K562 (cell line): Measurements from ENCODE around the gene FAM83E. TPM values are rescaled to one million over a fixed set of nuclear protein-coding genes. Genes with fewer than 3 reads are reported as not detected.
A peak's percentile ranks its signal among the peaks of the same experiment; 100 is the strongest.

ENCODE experiments used
- ARNT ChIP-seq, 2 experiments: fragments of 450-650 bp; IDR thresholded peaks; 2 replicates each; pipeline ENCODE4 v1.6.1; 2016; ENCODE audit warnings: mild to moderate bottlenecking in 1 of 2
- CHD1 ChIP-seq: fragments of 200-600 bp; sonication (generic); IDR thresholded peaks from one replicate; pipeline ENCODE4 v1.6.1; 2012; ENCODE audit warnings: mild to moderate bottlenecking, moderate library complexity, low read length, inconsistent platforms
- DIDO1 ChIP-seq: fragments of 450-650 bp; IDR thresholded peaks from 2 replicates; pipeline ENCODE4 v1.6.1; 2016; ENCODE audit warnings: low read depth, missing biosample characterization, missing genetic modification characterization
- ELF4 ChIP-seq: fragments of 450-650 bp; formaldehyde crosslinking; IDR thresholded peaks from 2 replicates; pipeline ENCODE4 v1.4.0; 2022; ENCODE audit warnings: missing genetic modification characterization
- GATAD2A ChIP-seq: fragments of 450-650 bp; IDR thresholded peaks from 2 replicates; pipeline ENCODE4 v1.6.1; 2017
- HDGF ChIP-seq: fragments of 450-650 bp; IDR thresholded peaks from 2 replicates; pipeline ENCODE4 v1.6.1; 2016
- MBD2 ChIP-seq: sonication (generic); IDR thresholded peaks from 2 replicates; pipeline ENCODE4 v1.6.1; 2016; ENCODE audit warnings: low read depth, borderline replicate concordance
- NONO ChIP-seq, 2 experiments: fragments of 200-400 bp in 1 of 2; fragments of 450-650 bp in 1 of 2; formaldehyde crosslinking in 1 of 2; IDR thresholded peaks; 2 replicates each; pipeline ENCODE4 v1.6.1; 2017; ENCODE audit warnings: low read depth in 2 of 2, mild to moderate bottlenecking in 2 of 2, moderate library complexity in 2 of 2, low read length in 1 of 2
- PHB2 ChIP-seq: fragments of 450-650 bp; IDR thresholded peaks from 2 replicates; pipeline ENCODE4 v1.6.1; 2017; ENCODE audit warnings: low read depth
- PRMT5 ChIP-seq: sonication (generic); formaldehyde crosslinking; IDR thresholded peaks from 2 replicates; pipeline ENCODE4 v1.5.0; 2020; ENCODE audit warnings: missing genetic modification reagents
- RBM22 ChIP-seq: fragments of 200-400 bp; formaldehyde crosslinking; IDR thresholded peaks from 2 replicates; pipeline ENCODE4 v1.6.1; 2018; ENCODE audit warnings: low read length, low read depth; ENCODE audit not compliant: poor library complexity, severe bottlenecking
- SMAD1 ChIP-seq: fragments of 150-350 bp; IDR thresholded peaks from 2 replicates; pipeline ENCODE4 v1.6.1; 2014; ENCODE audit warnings: low read length, low read depth; ENCODE audit not compliant: partially characterized antibody
- SNIP1 ChIP-seq: fragments of 450-650 bp; IDR thresholded peaks from 2 replicates; pipeline ENCODE4 v1.7.1; 2017; ENCODE audit warnings: low read depth, mild to moderate bottlenecking
- SREBF1 ChIP-seq: fragments of 150-350 bp; IDR thresholded peaks from 2 replicates; pipeline ENCODE4 v1.6.1; 2014; ENCODE audit warnings: antibody characterized with exemption, low read depth, low read length, borderline replicate concordance
- TEAD4 ChIP-seq, 2 experiments: sonication (generic) in 1 of 2; formaldehyde crosslinking in 1 of 2; IDR thresholded peaks; 2 replicates each; pipeline versions ENCODE4 v1.6.1 to v1.8.0; 2012 to 2022; ENCODE audit warnings: borderline replicate concordance in 1 of 2, inconsistent platforms in 1 of 2, low read length in 1 of 2, mild to moderate bottlenecking in 1 of 2, missing genetic modification reagents in 1 of 2
- ZNF12 ChIP-seq: sonication (generic); formaldehyde crosslinking; IDR thresholded peaks from 2 replicates; pipeline ENCODE4 v1.4.0; 2020; ENCODE audit warnings: mild to moderate bottlenecking, missing genetic modification reagents
- ZNF175 ChIP-seq: fragments of 200-800 bp; sonication (Bioruptor generic); IDR thresholded peaks from 2 replicates; pipeline ENCODE4 v1.6.1; 2016; ENCODE audit warnings: low read depth, mild to moderate bottlenecking, missing genetic modification characterization, missing compliant biosample characterization
- ZNF316 ChIP-seq: fragments of 450-650 bp; IDR thresholded peaks from 2 replicates; pipeline ENCODE4 v1.6.1; 2016
- ZNF644 ChIP-seq: fragments of 200-800 bp; sonication (Bioruptor generic); IDR thresholded peaks from 2 replicates; pipeline ENCODE4 v1.6.1; 2016; ENCODE audit warnings: low read depth, missing genetic modification characterization, missing compliant biosample characterization
- ZNF717 ChIP-seq: fragments of 250-450 bp; sonication (Bioruptor Pico); IDR thresholded peaks from 2 replicates; pipeline ENCODE4 v1.5.0; 2021
- ZNF76 ChIP-seq: fragments of 250-450 bp; sonication (Bioruptor Pico); IDR thresholded peaks from 2 replicates; pipeline ENCODE4 v1.4.0; 2020; ENCODE audit warnings: mild to moderate bottlenecking, moderate library complexity, borderline replicate concordance
- ZSCAN29 ChIP-seq: fragments of 450-650 bp; IDR thresholded peaks from 2 replicates; pipeline ENCODE4 v1.6.1; 2017
- polyA plus RNA-seq, 8 experiments: library from polyadenylated mRNA; depleted of rRNA in 4 of 8; stranded (reverse) in 5 of 8; unstranded in 3 of 8; fragments of >200 nt; fragmentation: Nextera tagmentation in 2 of 8; fragmentation: Illumina TruSeq in 1 of 8; extraction: Ambion mirVana in 2 of 8; extraction: Trizol in 1 of 8; gene quantifications; 2 replicates each; pipeline versions ENCODE4 v1.2.1 to v1.2.3, GENCODE V29; 2011 to 2014; ENCODE audit warnings: inconsistent platforms in 1 of 8, missing spikeins in 1 of 8
- total RNA-seq, 7 experiments: library from RNA; depleted of rRNA in 6 of 7; stranded (reverse); fragments of >200 nt in 6 of 7; fragmentation: Illumina TruSeq in 2 of 7; extraction: Trizol in 2 of 7; gene quantifications; 2 replicates each; pipeline versions ENCODE4 v1.2.1 to v1.2.3, GENCODE V29; 2011 to 2021; ENCODE audit warnings: low replicate concordance in 1 of 7
- TF ChIP-seq, protein P1 (sequence below): fragments of 450-650 bp; conservative IDR thresholded peaks from 2 replicates; pipeline ENCODE4 v1.6.1; 2016; ENCODE audit warnings: missing genetic modification characterization, low read depth, mild to moderate bottlenecking, control low read depth, missing compliant biosample characterization
- TF ChIP-seq, protein P2 (sequence below): fragments of 450-650 bp; IDR thresholded peaks from 2 replicates; pipeline ENCODE4 v1.6.1; 2018; ENCODE audit not compliant: partially characterized antibody

Gene FAM83E
- total and polyA plus RNA-seq, 9 of the 15 experiments (the other 6 are each of a cell fraction or from before 2014, with no cell fraction given), result 0.15 to 0.87 (median 0.29) TPM; not detected in 4

DNA sequence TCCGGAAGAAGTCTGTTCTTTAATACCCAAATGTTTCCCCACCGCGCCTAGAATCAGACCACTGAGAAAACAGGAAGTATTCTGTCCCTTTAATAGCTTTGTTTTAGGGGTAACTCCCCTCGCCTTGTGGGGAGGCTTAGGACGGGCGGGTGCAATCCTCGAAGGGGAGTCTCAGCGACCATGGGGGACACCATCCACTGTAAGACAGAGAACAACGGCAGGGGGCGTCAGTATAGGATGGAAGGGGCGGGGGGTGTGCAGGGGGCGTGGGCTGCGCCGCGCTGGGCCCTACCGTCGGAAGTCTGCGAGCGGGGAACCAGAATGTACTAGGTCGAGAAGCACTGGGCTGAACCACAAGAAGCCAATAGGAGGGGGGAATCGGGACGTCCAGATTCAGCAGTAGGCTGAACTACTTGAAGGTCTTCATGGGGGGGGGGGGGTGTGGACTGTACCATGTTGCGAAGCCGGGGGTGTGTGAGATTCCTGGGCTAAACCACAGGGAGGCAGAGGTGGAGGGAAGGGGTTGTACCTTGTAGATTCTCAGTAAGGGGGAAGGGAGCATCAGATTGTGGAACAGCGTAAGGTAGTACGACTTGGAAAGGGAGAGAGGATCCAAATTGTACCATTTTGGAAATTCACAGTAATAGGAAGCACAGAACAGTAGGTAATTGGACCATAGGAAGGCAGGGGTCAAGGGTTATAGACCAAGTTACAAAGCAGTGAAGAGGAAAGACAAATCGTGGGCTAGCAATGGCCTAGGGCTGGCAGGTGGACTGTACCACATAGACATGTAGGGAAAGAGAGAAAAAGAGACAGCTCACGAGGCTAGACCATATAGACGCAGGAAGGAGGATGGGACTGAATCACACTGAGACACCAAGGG, 23.3 kb upstream of the FAM83E start (continued):
- TF ChIP-seq SNIP1 (0 out of 2 replicates have a peak, but pooled peaks have one; percentile 5), ZNF644 (tag) (0 out of 2 replicates have a peak, but pooled peaks have one; percentile 35), ZNF12 (CRISPR knock-in tag) (peak; percentile 76; the same call in 1 of the 2 replicates), ARNT (IDR thresholded peaks at IDR 0.05) (peak; percentile 62 to 89), RBM22 (no peak), PHB2 (peak; percentile 65; the same call in 1 of the 2 replicates), PRMT5 (CRISPR knock-in tag) (no peak), ZNF717 (no peak), CHD1 (no peak), TEAD4 (IDR thresholded peaks at IDR 0.05; ENCODE audit: low read length) (peak; percentile 39; the same call in 1 of the 2 replicates), TEAD4 (CRISPR knock-in tag; IDR thresholded peaks at IDR 0.05; ENCODE audit: borderline replicate concordance) (no peak), ELF4 (peak; percentile 33; the same call in 1 of the 2 replicates), ZNF76 (no peak), SMAD1 (peak; percentile 72), NONO (IDR thresholded peaks at IDR 0.05; ENCODE audit: low read depth in 2 of 2, low read length in 1 of 2) (peak in 1 of 2 experiments; percentile 97; a peak in 2 of 4 replicates), GATAD2A (no peak), ZSCAN29 (peak; percentile 87), HDGF (peak; percentile 97), ZNF175 (CRISPR knock-in tag) (peak; percentile 66; the same call in 1 of the 2 replicates), SREBF1 (peak; percentile 97), DIDO1 (0 out of 2 replicates have a peak, but pooled peaks have one; percentile 26), MBD2 (peak; percentile 96), ZNF316 (no peak)
- TF ChIP-seq, protein P1, sequence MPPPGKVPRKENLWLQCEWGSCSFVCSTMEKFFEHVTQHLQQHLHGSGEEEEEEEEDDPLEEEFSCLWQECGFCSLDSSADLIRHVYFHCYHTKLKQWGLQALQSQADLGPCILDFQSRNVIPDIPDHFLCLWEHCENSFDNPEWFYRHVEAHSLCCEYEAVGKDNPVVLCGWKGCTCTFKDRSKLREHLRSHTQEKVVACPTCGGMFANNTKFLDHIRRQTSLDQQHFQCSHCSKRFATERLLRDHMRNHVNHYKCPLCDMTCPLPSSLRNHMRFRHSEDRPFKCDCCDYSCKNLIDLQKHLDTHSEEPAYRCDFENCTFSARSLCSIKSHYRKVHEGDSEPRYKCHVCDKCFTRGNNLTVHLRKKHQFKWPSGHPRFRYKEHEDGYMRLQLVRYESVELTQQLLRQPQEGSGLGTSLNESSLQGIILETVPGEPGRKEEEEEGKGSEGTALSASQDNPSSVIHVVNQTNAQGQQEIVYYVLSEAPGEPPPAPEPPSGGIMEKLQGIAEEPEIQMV (tag), result peak; percentile 72
- TF ChIP-seq, protein P2, sequence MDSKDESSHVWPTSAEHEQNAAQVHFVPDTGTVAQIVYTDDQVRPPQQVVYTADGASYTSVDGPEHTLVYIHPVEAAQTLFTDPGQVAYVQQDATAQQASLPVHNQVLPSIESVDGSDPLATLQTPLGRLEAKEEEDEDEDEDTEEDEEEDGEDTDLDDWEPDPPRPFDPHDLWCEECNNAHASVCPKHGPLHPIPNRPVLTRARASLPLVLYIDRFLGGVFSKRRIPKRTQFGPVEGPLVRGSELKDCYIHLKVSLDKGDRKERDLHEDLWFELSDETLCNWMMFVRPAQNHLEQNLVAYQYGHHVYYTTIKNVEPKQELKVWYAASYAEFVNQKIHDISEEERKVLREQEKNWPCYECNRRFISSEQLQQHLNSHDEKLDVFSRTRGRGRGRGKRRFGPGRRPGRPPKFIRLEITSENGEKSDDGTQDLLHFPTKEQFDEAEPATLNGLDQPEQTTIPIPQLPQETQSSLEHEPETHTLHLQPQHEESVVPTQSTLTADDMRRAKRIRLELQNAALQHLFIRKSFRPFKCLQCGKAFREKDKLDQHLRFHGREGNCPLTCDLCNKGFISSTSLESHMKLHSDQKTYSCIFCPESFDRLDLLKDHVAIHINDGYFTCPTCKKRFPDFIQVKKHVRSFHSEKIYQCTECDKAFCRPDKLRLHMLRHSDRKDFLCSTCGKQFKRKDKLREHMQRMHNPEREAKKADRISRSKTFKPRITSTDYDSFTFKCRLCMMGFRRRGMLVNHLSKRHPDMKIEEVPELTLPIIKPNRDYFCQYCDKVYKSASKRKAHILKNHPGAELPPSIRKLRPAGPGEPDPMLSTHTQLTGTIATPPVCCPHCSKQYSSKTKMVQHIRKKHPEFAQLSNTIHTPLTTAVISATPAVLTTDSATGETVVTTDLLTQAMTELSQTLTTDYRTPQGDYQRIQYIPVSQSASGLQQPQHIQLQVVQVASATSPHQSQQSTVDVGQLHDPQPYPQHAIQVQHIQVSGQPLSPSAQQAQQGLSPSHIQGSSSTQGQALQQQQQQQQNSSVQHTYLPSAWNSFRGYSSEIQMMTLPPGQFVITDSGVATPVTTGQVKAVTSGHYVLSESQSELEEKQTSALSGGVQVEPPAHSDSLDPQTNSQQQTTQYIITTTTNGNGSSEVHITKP, result peak; percentile 99
